ENCODE data around the gene WNT8A. TPM values are rescaled to one million over a fixed set of nuclear protein-coding genes. Genes with fewer than 3 reads are reported as not detected.

Gene WNT8A
- polyA plus RNA-seq, 1 donor from 2014 or later = 0.26 TPM

- Histone ChIP-seq H3K27ac (ENCODE audit: low read length) (no peak overlapping the region), H3K36me3 (ENCODE audit: insufficient read depth, low read length) (no peaks in the 10 kb centered on the region), H3K4me2 (ENCODE audit: low read length) (no peak overlapping the region), H2AFZ (ENCODE audit: low read depth, low read length) (no peak overlapping the region), H3K9me2 (ENCODE audit: insufficient read depth, low read length) (no peaks in the 10 kb centered on the region), H3K27me3 (ENCODE audit: insufficient read depth, low read depth, low read length) (no peaks in the 10 kb centered on the region), H3K4me3 (ENCODE audit: low read length) (no peak overlapping the region), H3F3A (ENCODE audit: insufficient read depth, low read length, poor library complexity, severe bottlenecking) (no peaks in the 10 kb centered on the region), H4K20me1 (ENCODE audit: insufficient read depth) (no peaks in the 10 kb centered on the region), H3K9me3 (ENCODE audit: low read length) (no peaks in the 10 kb centered on the region), H3K9ac (ENCODE audit: low read length) (no peak overlapping the region), H3K79me2 (replicated peaks; ENCODE audit: insufficient read depth, low read length) (no peaks in the 10 kb centered on the region)
- TF ChIP-seq EZH2 (IDR thresholded peaks at IDR 0.05; ENCODE audit: borderline replicate concordance, insufficient read depth, low read length, poor library complexity, severe bottlenecking) (no peak), POLR2AphosphoS5 (IDR thresholded peaks at IDR 0.05) (no peak), CTCF (IDR thresholded peaks at IDR 0.05; ENCODE audit: poor library complexity, severe bottlenecking) (no peak), TAF1 (IDR thresholded peaks at IDR 0.05; ENCODE audit: low read depth) (no peak)
These were observed 11.5 kb downstream of the WNT8A start for GRCh38 chr5:138095100-138095907.

GRCh38 chr5:138096363-138096762 lies 12.5 kb downstream of the WNT8A start:
- TF ChIP-seq TAF1 (IDR thresholded peaks at IDR 0.05; ENCODE audit: low read depth) (no peak), POLR2AphosphoS5 (IDR thresholded peaks at IDR 0.05) (no peak), MXI1 (conservative IDR thresholded peaks at IDR 0.05; ENCODE audit: poor library complexity, severe bottlenecking) (no peak), EP300 (conservative IDR thresholded peaks at IDR 0.05; ENCODE audit: poor library complexity, severe bottlenecking) (no peak), CTCF (IDR thresholded peaks at IDR 0.05; ENCODE audit: poor library complexity, severe bottlenecking) (no peak), RAD21 (conservative IDR thresholded peaks at IDR 0.05) (no peak), SMC3 (conservative IDR thresholded peaks at IDR 0.05; ENCODE audit: poor library complexity) (no peak), REST (IDR thresholded peaks at IDR 0.05; ENCODE audit: borderline replicate concordance) (no peak), EZH2 (IDR thresholded peaks at IDR 0.05; ENCODE audit: borderline replicate concordance, insufficient read depth, low read length, poor library complexity, severe bottlenecking) (no peak)
- Histone ChIP-seq H4K20me1 (ENCODE audit: insufficient read depth) (no peaks in the 10 kb centered on the region), H3K36me3 (ENCODE audit: insufficient read depth, low read length) (no peaks in the 10 kb centered on the region), H3K4me2 (ENCODE audit: low read length) (no peak overlapping the region), H2AFZ (ENCODE audit: low read depth, low read length) (no peak overlapping the region), H3F3A (ENCODE audit: insufficient read depth, low read length, poor library complexity, severe bottlenecking) (no peaks in the 10 kb centered on the region), H3K27ac (ENCODE audit: low read length) (no peak overlapping the region), H3K4me3 (ENCODE audit: low read length) (no peak overlapping the region), H3K9me3 (ENCODE audit: low read length) (no peaks in the 10 kb centered on the region), H3K27me3 (ENCODE audit: insufficient read depth, low read depth, low read length) (no peaks in the 10 kb centered on the region), H3K9me2 (ENCODE audit: insufficient read depth, low read length) (no peaks in the 10 kb centered on the region), H3K79me2 (replicated peaks; ENCODE audit: insufficient read depth, low read length) (no peaks in the 10 kb centered on the region), H3K9ac (ENCODE audit: low read length) (no peak overlapping the region)

All from neural cell (in vitro differentiated cells).